ENCODE data around the gene TTLL12.

The TTLL12 gene

GRCh38 chr22:43164636-43165035 is 22.3 kb downstream of the TTLL12 start:
- TF ChIP-seq CTCF (IDR thresholded peaks at IDR 0.05; ENCODE audit: low read depth, low read length): no peak
- no peak for DNase-seq
- Histone ChIP-seq H3K36me3 (peaks cover 34% of the 10 kb centered on the region), H3K4me1 (no peaks in the 10 kb centered on the region; the same call in 1 of the 2 replicates), H3K27me3 (no peaks in the 10 kb centered on the region), H3K4me3 (ENCODE audit: low read depth, low read length) (no peak overlapping the region), H3K9me3 (no peaks in the 10 kb centered on the region)

GRCh38 chr22:43163241-43163795 is 23.6 kb downstream of the TTLL12 start:
- Histone ChIP-seq H3K4me3 (ENCODE audit: low read depth, low read length) (no peak overlapping the region), H3K27me3 (no peaks in the 10 kb centered on the region), H3K9me3 (no peaks in the 10 kb centered on the region), H3K4me1 (no peaks in the 10 kb centered on the region; the same call in 1 of the 2 replicates), H3K36me3 (peaks cover 22% of the 10 kb centered on the region)
- TF ChIP-seq CTCF (IDR thresholded peaks at IDR 0.05; ENCODE audit: low read depth, low read length): no peak
- DNase-seq: no peak

- no peaks in the 10 kb centered on the region for H3K27me3 ChIP-seq
- H3K4me1 ChIP-seq: no peaks in the 10 kb centered on the region; the same call in 1 of the 2 replicates
- DNase-seq: no peak
- no peak for TF ChIP-seq CTCF (IDR thresholded peaks at IDR 0.05; ENCODE audit: low read depth, low read length)
- H3K4me3 ChIP-seq (ENCODE audit: low read depth, low read length): no peak overlapping the region
- no peaks in the 10 kb centered on the region for H3K9me3 ChIP-seq
- H3K36me3 ChIP-seq: peaks cover 16% of the 10 kb centered on the region
These were observed 24.4 kb downstream of the TTLL12 start for GRCh38 chr22:43162412-43163150.

GRCh38 chr22:43160497-43161126 is 26.3 kb downstream of the TTLL12 start:
- H3K4me1 ChIP-seq: peaks cover 6% of the 10 kb centered on the region
- H3K27me3 ChIP-seq: no peaks in the 10 kb centered on the region
- no peak overlapping the region for H3K4me3 ChIP-seq (ENCODE audit: low read depth, low read length)
- TF ChIP-seq CTCF (IDR thresholded peaks at IDR 0.05; ENCODE audit: low read depth, low read length): no peak
- no peaks in the 10 kb centered on the region for H3K9me3 ChIP-seq
- DNase-seq: no peak
- H3K36me3 ChIP-seq: peaks cover 21% of the 10 kb centered on the region

GRCh38 chr22:43159484-43160178 is 27.3 kb downstream of the TTLL12 start:
- Histone ChIP-seq H3K4me3 (ENCODE audit: low read depth, low read length) (no peak overlapping the region), H3K9me3 (no peaks in the 10 kb centered on the region), H3K36me3 (peaks cover 24% of the 10 kb centered on the region), H3K27me3 (no peaks in the 10 kb centered on the region), H3K4me1 (peaks cover 8% of the 10 kb centered on the region)
- peak; percentile 40 for TF ChIP-seq CTCF (IDR thresholded peaks at IDR 0.05; ENCODE audit: low read depth, low read length)
- peak; percentile 47 for DNase-seq

Data from BE2C (cell line).